ENCODE measurements around the gene KRTCAP2. TPM values are rescaled to one million over a fixed set of nuclear protein-coding genes. Genes with fewer than 3 reads are reported as not detected.

The KRTCAP2 gene
- total RNA-seq, 1 donor from 2014 or later, result 237 TPM

Other genes starting within 250 kb of the KRTCAP2 start
- 44.7 and 44.8 TPM in 2 replicates for gene PMVK, start 236.6 kb downstream of the KRTCAP2 start, total RNA-seq
- gene PBXIP1, start 217.2 kb downstream of the KRTCAP2 start, total RNA-seq, result 23.6 and 25.3 TPM in 2 replicates
- 30.4 and 30.6 TPM in 2 replicates for gene PYGO2, start 211.5 kb downstream of the KRTCAP2 start, total RNA-seq
- gene SHC1, start 202.6 kb downstream of the KRTCAP2 start, total RNA-seq, result 55.4 and 56.1 TPM in 2 replicates
- gene CKS1B, start 198.6 kb downstream of the KRTCAP2 start, total RNA-seq, result 169 and 178 TPM in 2 replicates
- 54.9 and 60.2 TPM in 2 replicates for gene FLAD1, start 190.0 kb downstream of the KRTCAP2 start, total RNA-seq
- gene LENEP, start 179.7 kb downstream of the KRTCAP2 start, total RNA-seq, result 0.48 and 2.0 TPM in 2 replicates
- gene ZBTB7B, start 170.5 kb downstream of the KRTCAP2 start, total RNA-seq, result 147 and 154 TPM in 2 replicates
- gene DCST2, start 139.5 kb downstream of the KRTCAP2 start, total RNA-seq, result 0.21 and 0.80 TPM in 2 replicates
- gene DCST1, start 139.5 kb downstream of the KRTCAP2 start, total RNA-seq, result 0.11 TPM in 1 of 2 replicates, not detected in the other
- gene ADAM15, start 122.0 kb downstream of the KRTCAP2 start, total RNA-seq, result 72.0 and 74.8 TPM in 2 replicates
- 9.2 and 10.5 TPM in 2 replicates for gene EFNA4, start 109.6 kb downstream of the KRTCAP2 start, total RNA-seq
- 6.0 and 7.1 TPM in 2 replicates for gene EFNA3, start 94.5 kb downstream of the KRTCAP2 start, total RNA-seq
- 0.18 and 0.39 TPM in 2 replicates for gene EFNA1, start 45.4 kb downstream of the KRTCAP2 start, total RNA-seq
- 56.9 and 58.0 TPM in 2 replicates for gene SLC50A1, start 37.5 kb downstream of the KRTCAP2 start, total RNA-seq
- gene DPM3, start 32.8 kb downstream of the KRTCAP2 start, total RNA-seq, result 49.0 and 51.0 TPM in 2 replicates
- 10.7 and 11.5 TPM in 2 replicates for gene TRIM46, start 545 bp upstream of the KRTCAP2 start, total RNA-seq
- gene THBS3, start 34.6 kb upstream of the KRTCAP2 start, total RNA-seq, result 10.4 and 13.1 TPM in 2 replicates
- gene MTX1, start 35.4 kb upstream of the KRTCAP2 start, total RNA-seq, result 58.6 and 64.0 TPM in 2 replicates
- gene ENTREP3, start 82.2 kb upstream of the KRTCAP2 start, total RNA-seq, result 42.5 and 45.5 TPM in 2 replicates
- 113 and 123 TPM in 2 replicates for gene SCAMP3, start 89.1 kb upstream of the KRTCAP2 start, total RNA-seq
- 95.7 and 96.8 TPM in 2 replicates for gene CLK2, start 100.2 kb upstream of the KRTCAP2 start, total RNA-seq
- 4.8 and 5.4 TPM in 2 replicates for gene HCN3, start 104.2 kb upstream of the KRTCAP2 start, total RNA-seq
- not detected in 2 replicates for gene PKLR, start 128.1 kb upstream of the KRTCAP2 start, total RNA-seq
- gene FDPS, start 135.6 kb upstream of the KRTCAP2 start, total RNA-seq, result 342 and 361 TPM in 2 replicates
- 31.4 and 34.5 TPM in 2 replicates for gene RUSC1, start 147.6 kb upstream of the KRTCAP2 start, total RNA-seq